GM19455 (cell line): ENCODE measurements around the gene FARSB.
"Not testable (repeated sequence)": the region's sequence is repeated elsewhere in the genome, so short reads cannot be mapped to it uniquely, and the experiment has no call there.

Source experiments
- ATAC-seq: cut with Tn5 transposase; IDR thresholded peaks from one replicate; pipeline ENCODE4 v1.9.1; 2021; ENCODE audit not compliant: unreplicated experiment

Gene FARSB

GRCh38 chr2:222655787-222656525 lies at the start of gene FARSB:
TSS of gene FARSB (minus strand) at chr2:222656092. CDS start at chr2:222656073, 19 bp downstream.
- ATAC-seq: peak; percentile 90

DNA sequence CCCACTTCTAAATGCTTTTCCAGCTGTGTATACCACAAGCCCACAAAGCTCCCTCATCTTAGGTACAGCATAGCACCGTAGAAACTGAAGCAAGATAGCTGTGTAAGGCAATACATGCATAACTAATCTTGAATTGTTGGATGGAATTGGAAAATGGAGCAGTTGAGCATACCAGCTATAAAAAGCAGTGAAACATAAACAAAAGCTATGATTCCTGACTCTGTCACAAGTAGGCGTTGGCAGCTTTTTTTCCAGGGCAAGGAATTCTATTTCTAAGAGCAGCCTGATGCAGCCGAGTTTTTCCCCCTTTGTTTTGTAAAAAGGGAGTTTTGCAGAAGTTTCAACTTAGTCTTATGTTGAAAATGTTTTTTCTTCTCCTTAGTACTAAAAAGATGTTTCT lies 48.0 kb upstream of the FARSB start:
- no peak for ATAC-seq

DNA sequence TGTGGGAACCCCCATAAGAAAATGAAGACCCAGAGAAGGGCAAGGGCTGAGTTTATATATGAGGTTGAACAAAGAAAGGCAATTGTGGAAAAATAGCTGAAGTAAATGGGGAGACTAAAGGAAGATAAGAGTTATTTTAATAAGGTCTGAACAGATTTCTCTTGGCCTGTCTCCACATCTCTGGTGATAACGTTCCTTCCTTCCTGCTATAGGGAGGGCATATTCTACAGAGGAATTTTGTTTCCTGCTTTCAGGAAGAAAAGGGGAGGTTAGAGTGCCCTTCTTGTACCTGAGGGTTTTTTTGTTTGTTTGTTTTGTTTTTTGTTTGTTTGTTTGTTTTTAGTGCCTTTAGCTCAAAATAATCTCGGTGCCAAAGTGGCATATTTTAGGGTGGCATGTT lies 47.2 kb upstream of the FARSB start:
- no peak for ATAC-seq

DNA sequence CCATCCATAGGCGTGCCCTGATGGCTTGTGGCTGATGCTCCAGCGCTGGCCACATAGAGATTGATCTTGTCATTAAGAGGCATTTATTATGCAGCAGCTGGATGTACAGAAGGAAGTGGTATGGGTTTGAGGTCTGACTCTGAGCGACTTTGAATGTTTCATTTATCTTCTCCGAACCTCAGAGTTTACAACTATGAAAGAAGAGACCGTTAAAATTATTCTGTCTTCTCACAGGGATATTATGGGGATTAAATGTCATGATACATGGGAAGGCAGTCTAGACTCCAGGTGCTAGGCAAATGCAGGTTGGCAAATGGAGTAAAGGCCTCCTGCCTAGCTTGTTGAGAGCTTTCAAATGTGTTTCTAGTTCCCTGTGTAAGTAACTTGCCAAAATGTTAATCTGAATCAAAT lies 45.8 kb upstream of the FARSB start:
- ATAC-seq: no peak

GRCh38 chr2:222701233-222701632 lies 45.3 kb upstream of the FARSB start:
- ATAC-seq: no peak

DNA sequence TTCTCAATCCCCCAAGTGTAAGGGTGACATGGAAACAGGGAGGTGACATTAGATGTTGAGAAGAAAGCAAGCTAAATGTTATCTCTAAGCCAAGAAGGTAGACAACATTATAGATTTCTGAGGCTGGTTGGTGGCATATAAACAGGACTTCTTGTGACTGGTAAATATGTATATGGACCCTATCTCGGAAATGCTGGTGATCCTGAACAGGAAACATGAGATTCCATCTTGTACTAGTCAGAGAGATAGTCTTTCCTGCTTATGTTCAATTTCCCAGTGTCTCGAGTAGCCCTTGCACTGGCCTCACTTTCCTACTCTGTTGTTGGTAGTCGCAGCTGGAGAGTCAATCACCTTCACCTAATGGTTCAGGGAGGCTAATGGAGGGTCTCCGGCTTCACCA lies 42.4 kb upstream of the FARSB start:
- ATAC-seq: no peak

DNA sequence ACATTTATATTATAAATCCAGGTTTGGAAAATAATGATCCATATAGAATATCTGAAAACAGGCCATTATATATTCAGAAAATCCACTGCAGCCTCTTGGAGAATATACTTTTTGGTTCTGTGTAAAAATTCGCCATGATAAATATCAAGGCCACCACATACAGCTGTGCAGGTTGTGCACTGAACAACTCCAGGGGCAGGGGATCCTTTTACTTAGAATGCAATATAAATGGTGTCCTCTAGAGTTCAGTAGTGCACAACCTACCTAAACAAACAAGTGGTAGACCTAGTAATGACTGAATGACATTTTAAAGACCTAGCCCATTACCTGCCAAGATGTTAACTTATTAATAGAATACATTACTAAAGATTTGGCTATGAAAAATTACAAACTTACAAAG lies 37.9 kb upstream of the FARSB start:
- no peak for ATAC-seq

DNA sequence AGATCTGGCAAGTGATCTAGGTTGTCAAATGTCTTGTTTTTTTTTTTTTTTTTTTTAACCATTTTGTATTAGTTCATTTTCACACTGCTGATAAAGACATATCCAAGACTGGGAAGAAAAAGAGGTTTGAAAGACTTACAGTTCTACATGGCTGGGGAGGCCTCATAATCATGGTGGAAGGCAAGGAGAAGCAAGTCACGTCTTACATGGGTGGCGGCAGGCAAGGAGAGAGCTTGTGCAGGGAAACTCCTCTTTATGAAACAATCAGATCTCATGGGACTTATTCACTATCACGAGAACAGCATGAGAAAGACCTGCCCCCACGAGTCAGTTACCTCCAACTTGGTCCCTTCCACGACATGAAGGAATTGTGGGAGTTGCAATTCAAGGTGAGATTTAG lies 37.5 kb upstream of the FARSB start:
- not testable (repeated sequence) for ATAC-seq

- ATAC-seq: peak; percentile 92
These were observed 34.8 kb upstream of the FARSB start for GRCh38 chr2:222690564-222691200.

DNA sequence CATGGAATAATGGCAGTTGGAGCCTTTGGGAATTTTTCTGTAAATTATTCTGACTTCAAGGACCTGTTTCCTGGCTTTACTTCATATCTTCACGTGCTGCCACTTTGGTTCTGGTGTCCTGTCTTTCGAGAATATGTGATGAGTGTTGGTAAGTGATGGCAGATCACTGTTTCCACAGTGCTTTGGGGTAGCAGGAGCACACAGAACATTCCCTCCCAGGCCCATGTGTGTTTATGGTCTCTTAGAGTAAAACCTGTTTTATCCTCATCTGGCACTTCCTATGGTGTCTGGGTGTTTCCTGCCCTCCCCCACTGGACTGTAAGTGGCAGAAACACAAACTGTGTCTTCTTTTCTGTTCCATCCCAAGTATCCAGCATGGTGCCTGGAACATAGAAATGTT lies 33.4 kb upstream of the FARSB start:
- no peak for ATAC-seq

GRCh38 chr2:222688917-222689316 lies 33.0 kb upstream of the FARSB start:
- ATAC-seq: no peak

- ATAC-seq: no peak
These were observed 30.3 kb upstream of the FARSB start for GRCh38 chr2:222686086-222686750.

DNA sequence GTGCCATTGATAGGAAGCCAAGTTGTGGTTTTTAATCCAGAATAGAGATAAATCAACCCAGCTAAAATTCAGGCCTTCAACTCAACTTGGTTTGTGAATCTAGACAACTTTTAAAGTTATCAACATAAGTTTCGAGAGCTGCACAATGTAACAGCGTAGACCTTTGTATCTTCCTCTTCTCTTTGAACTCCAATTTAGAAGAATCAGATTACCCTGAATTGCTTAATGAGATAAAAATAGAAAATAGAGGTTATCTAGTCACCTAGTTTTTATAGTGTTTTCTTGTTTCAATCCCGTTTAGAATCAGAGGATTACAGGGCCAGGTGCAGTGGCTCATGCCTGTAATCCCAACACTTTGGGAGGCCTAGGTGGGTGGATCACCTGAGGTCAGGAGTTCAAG lies 27.9 kb upstream of the FARSB start:
- no peak for ATAC-seq

GRCh38 chr2:222677981-222678380 lies 22.1 kb upstream of the FARSB start:
- no peak for ATAC-seq

GRCh38 chr2:222673883-222674282 lies 18.0 kb upstream of the FARSB start:
- ATAC-seq: no peak

- ATAC-seq: no peak
These were observed 17.4 kb upstream of the FARSB start for GRCh38 chr2:222673273-222673672.

- ATAC-seq: no peak
These were observed 16.1 kb upstream of the FARSB start for GRCh38 chr2:222672068-222672401.

DNA sequence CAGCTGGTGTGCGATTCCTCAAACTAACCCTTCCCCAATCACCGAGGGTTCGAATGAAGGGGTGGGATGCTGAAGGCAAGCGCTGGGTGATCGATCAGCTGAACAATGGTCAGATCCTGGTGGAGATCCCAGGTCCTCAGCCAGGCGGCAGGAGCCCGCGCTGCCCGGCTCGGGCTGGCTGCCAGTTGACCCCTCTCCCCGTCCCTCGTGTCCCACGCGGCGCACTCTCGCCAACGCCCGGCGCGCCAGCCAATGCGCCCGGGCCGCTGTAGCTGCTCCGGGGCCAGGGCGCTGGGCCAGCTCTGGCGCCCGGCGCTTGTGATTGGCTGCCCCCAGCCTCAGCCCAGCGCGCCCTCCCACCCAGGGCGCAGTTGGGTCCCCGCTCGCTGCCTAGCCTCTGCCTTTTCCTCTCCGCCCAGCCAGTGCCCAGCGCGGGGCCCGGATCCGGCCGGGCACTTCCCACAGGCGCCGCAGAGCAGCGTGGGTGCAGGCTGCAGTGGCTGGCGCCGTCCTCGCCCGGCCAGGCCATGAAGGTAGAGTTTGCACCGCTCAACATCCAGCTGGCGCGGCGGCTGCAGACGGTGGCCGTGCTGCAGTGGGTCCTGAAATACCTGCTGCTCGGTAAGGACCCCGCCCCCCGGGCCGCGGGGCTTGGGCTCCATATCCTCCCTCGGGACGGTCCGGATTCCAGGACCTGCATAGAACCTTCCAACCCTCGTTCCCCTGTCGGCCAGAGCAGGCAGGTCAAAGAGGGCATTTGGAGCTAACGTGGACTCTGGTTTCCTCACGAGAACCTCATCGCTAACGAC lies 15.6 kb upstream of the FARSB start, which contains the start of gene MOGAT1:
Gene MOGAT1 (plus strand): TSS at position 400 of the 809 bp plus-strand sequence. CDS start 128 bp downstream, at position 528.
- no peak for ATAC-seq

- no peak for ATAC-seq
These were observed 14.5 kb upstream of the FARSB start for GRCh38 chr2:222670191-222671038.

DNA sequence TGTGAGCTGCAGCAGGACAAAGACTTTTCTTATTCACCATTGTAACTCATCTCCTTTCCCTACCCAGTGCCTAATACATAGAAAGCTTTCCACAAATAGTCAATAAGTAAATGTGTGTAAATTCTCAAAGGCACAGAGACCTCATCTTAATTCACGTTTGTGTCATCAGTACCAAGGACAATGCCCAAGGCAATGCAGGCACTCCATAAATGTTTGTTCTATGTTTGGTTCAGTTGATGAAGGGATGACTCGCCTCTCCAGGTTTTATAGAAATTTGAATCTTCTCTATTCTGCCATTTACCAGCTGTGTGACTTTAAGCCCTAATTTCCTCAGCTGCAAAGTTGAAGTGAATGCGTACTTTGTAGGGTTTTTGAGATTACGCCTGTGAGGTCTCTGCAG lies 13.5 kb upstream of the FARSB start:
- no peak for ATAC-seq
